H9 (cell line): ENCODE data around the gene TICRR. TPM values are rescaled to one million over a fixed set of nuclear protein-coding genes. Genes with fewer than 3 reads are reported as not detected.

Experiments used
- DNase-seq: peaks from one replicate; pipeline ENCODE4 v3.0.0-alpha.2; 2017
- H2AFZ ChIP-seq: one replicate; pipeline ENCODE4 v1.6.1; 2013; ENCODE audit warnings: mild to moderate bottlenecking, low read length, control low read depth, moderate library complexity
- H2AK5ac ChIP-seq: 2 replicates; pipeline ENCODE4 v1.6.1; 2013; ENCODE audit warnings: low read length, control low read depth, mixed read lengths; ENCODE audit not compliant: insufficient read length
- H2BK120ac ChIP-seq: one replicate; pipeline ENCODE4 v1.6.1; 2013; ENCODE audit warnings: low read depth, mild to moderate bottlenecking, low read length, control low read depth, inconsistent platforms; ENCODE audit not compliant: poor library complexity, severe bottlenecking
- H2BK12ac ChIP-seq: 2 replicates; pipeline ENCODE4 v1.6.1; 2013; ENCODE audit warnings: low read length, control low read depth, mixed read lengths, low read depth; ENCODE audit not compliant: insufficient read length
- H2BK15ac ChIP-seq: 2 replicates; pipeline ENCODE4 v1.6.1; 2013; ENCODE audit warnings: low read depth, low read length, control low read depth
- H2BK20ac ChIP-seq: one replicate; pipeline ENCODE4 v1.6.1; 2013; ENCODE audit warnings: low read depth, mild to moderate bottlenecking, low read length, control low read depth, inconsistent platforms; ENCODE audit not compliant: poor library complexity, severe bottlenecking
- H2BK5ac ChIP-seq: 2 replicates; pipeline ENCODE4 v1.6.1; 2013; ENCODE audit warnings: low read length, control low read depth, mixed read lengths; ENCODE audit not compliant: insufficient read length
- H3K14ac ChIP-seq: 2 replicates; pipeline ENCODE4 v1.6.1; 2013; ENCODE audit warnings: low read length, control low read depth; ENCODE audit not compliant: insufficient read depth
- H3K18ac ChIP-seq: 2 replicates; pipeline ENCODE4 v1.6.1; 2013; ENCODE audit warnings: low read depth, mild to moderate bottlenecking, mixed read lengths, low read length, control low read depth; ENCODE audit not compliant: insufficient read length
- H3K23ac ChIP-seq: 2 replicates; pipeline ENCODE4 v1.6.1; 2013; ENCODE audit warnings: low read length, control low read depth, mixed read lengths, low read depth; ENCODE audit not compliant: insufficient read length
- H3K23me2 ChIP-seq: 2 replicates; pipeline ENCODE4 v1.6.1; 2013; ENCODE audit warnings: low read depth, mild to moderate bottlenecking, mixed read lengths, low read length, control low read depth; ENCODE audit not compliant: insufficient read length, poor library complexity, severe bottlenecking
- H3K27ac ChIP-seq: 2 replicates; pipeline ENCODE4 v1.5.1; 2013; ENCODE audit warnings: low read length, control low read depth, mixed read lengths, low read depth; ENCODE audit not compliant: insufficient read length
- H3K27me3 ChIP-seq: 2 replicates; pipeline ENCODE4 v1.6.1; 2013; ENCODE audit warnings: low read length, control low read depth, inconsistent platforms; ENCODE audit not compliant: insufficient read depth
- H3K4ac ChIP-seq: 2 replicates; pipeline ENCODE4 v1.6.1; 2013; ENCODE audit warnings: low read depth, mild to moderate bottlenecking, control low read depth, inconsistent platforms, low read length, moderate library complexity
- H3K4me1 ChIP-seq: 2 replicates; pipeline ENCODE4 v1.6.1; 2013; ENCODE audit warnings: low read length, control low read depth, inconsistent platforms; ENCODE audit not compliant: insufficient read depth
- H3K4me2 ChIP-seq: 2 replicates; pipeline ENCODE4 v1.6.1; 2013; ENCODE audit warnings: low read length, control low read depth, mixed read lengths; ENCODE audit not compliant: insufficient read length, insufficient read depth
- H3K56ac ChIP-seq: 2 replicates; pipeline ENCODE4 v1.6.1; 2013; ENCODE audit warnings: low read depth, mild to moderate bottlenecking, mixed read lengths, low read length, control low read depth; ENCODE audit not compliant: insufficient read length
- H3K79me1 ChIP-seq: 2 replicates; pipeline ENCODE4 v1.6.1; 2013; ENCODE audit warnings: low read depth, mild to moderate bottlenecking, moderate library complexity, low read length, control low read depth, inconsistent platforms; ENCODE audit not compliant: insufficient read depth, poor library complexity, severe bottlenecking
- H3K79me2 ChIP-seq: 2 replicates; pipeline ENCODE4 v1.6.1; 2013; ENCODE audit warnings: low read length, control low read depth, inconsistent platforms; ENCODE audit not compliant: insufficient read depth
- H3K9ac ChIP-seq: 2 replicates; pipeline ENCODE4 v1.6.1; 2013; ENCODE audit warnings: low read length, control low read depth, mixed read lengths; ENCODE audit not compliant: insufficient read length; ENCODE audit errors: extremely low read depth
- H3K9me3 ChIP-seq: one replicate; pipeline ENCODE4 v1.6.1; 2013; ENCODE audit warnings: low read depth, low read length, inconsistent platforms; ENCODE audit not compliant: control insufficient read depth
- H3T11ph ChIP-seq: one replicate; pipeline ENCODE4 v1.6.1; 2013; ENCODE audit warnings: mild to moderate bottlenecking, low read length, control low read depth, inconsistent platforms
- H4K20me1 ChIP-seq: one replicate; pipeline ENCODE4 v1.6.1; 2013; ENCODE audit not compliant: control insufficient read depth, insufficient read length, insufficient read depth
- H4K5ac ChIP-seq: 2 replicates; pipeline ENCODE4 v1.6.1; 2013; ENCODE audit warnings: low read depth, mild to moderate bottlenecking, mixed read lengths, low read length, control low read depth; ENCODE audit not compliant: insufficient read length
- H4K8ac ChIP-seq: replicated peaks from 2 replicates; pipeline ENCODE4 v1.6.1; 2013; ENCODE audit warnings: low read length, control low read depth, mixed read lengths, low read depth; ENCODE audit not compliant: insufficient read length
- H4K91ac ChIP-seq: 2 replicates; pipeline ENCODE4 v1.6.1; 2013; ENCODE audit warnings: low read depth, mild to moderate bottlenecking, moderate library complexity, mixed read lengths, low read length, control low read depth; ENCODE audit not compliant: insufficient read length
- H3K27ac Mint-ChIP-seq, 3 experiments: 2 replicates in 2 of 3; 3 replicates in 1 of 3; pipeline ENCODE4 v1.8.0; 2020 to 2021; ENCODE audit warnings: mixed read lengths in 3 of 3, mild to moderate bottlenecking in 1 of 3, moderate library complexity in 1 of 3
- H3K27me3 Mint-ChIP-seq: 2 replicates; pipeline ENCODE4 v1.8.0; 2021; ENCODE audit warnings: low read depth, mild to moderate bottlenecking, moderate library complexity, mixed read lengths
- H3K36me3 Mint-ChIP-seq, 3 experiments: 2 replicates in 2 of 3; 3 replicates in 1 of 3; pipeline ENCODE4 v1.8.0; 2020 to 2021; ENCODE audit warnings: low read depth in 3 of 3, mixed read lengths in 3 of 3; ENCODE audit not compliant: insufficient read depth in 1 of 3
- H3K4me1 Mint-ChIP-seq, 2 experiments: 2 replicates each; pipeline ENCODE4 v1.8.0; 2020; ENCODE audit warnings: mixed read lengths in 2 of 2
- H3K4me3 Mint-ChIP-seq, 2 experiments: 2 replicates in 1 of 2; 3 replicates in 1 of 2; pipeline ENCODE4 v1.8.0; 2020 to 2021; ENCODE audit warnings: mild to moderate bottlenecking in 2 of 2, mixed read lengths in 2 of 2, moderate library complexity in 1 of 2
- H3K9me3 Mint-ChIP-seq, 2 experiments: 2 replicates in 1 of 2; 3 replicates in 1 of 2; pipeline ENCODE4 v1.8.0; 2020; ENCODE audit warnings: mild to moderate bottlenecking in 2 of 2, mixed read lengths in 2 of 2, moderate library complexity in 1 of 2
- CTCF ChIP-seq: fragments of 200-600 bp; sonication (generic); conservative IDR thresholded peaks from 3 replicates; pipeline ENCODE4 v1.8.0; 2021; ENCODE audit warnings: antibody characterized with exemption, mild to moderate bottlenecking
- WGBS: extraction: QIAGEN DNeasy Blood & Tissue Kit; methylation state at CpG from one replicate; pipeline ENCODE4 v1.1.7; 2013; ENCODE audit warnings: missing lambda C conversion rate, low lambda C conversion rate, mixed read lengths; ENCODE audit not compliant: insufficient read length; ENCODE audit errors: extremely low coverage; 5-methylcytosine and 5-hydroxymethylcytosine counted together
- total RNA-seq: library from RNA; stranded (reverse); gene quantifications from 2 replicates; pipeline ENCODE4 v1.2.1, GENCODE V29; 2021

Gene TICRR
- total RNA-seq, 1 experiment from 2014 or later: 26.0 TPM

GRCh38 chr15:89649716-89650115 lies 74.4 kb downstream of the TICRR start:
- H3K14ac ChIP-seq: no peak overlapping the region
- H3K79me1 ChIP-seq: no peaks in the 10 kb centered on the region
- no peaks in the 10 kb centered on the region; the same call in 1 of the 2 replicates for H3K79me2 ChIP-seq
- no peak overlapping the region for H2BK5ac ChIP-seq
- no peak overlapping the region for H3K4me2 ChIP-seq
- H2BK12ac ChIP-seq: no peak overlapping the region
- Mint-ChIP-seq H3K9me3 (no peaks in the 10 kb centered on the region), H3K4me3 (no peak overlapping the region), H3K27ac (no peak overlapping the region), H3K4me1 (peaks cover 9 to 13% of the 10 kb centered on the region in 2 experiments), H3K36me3 (peaks cover 18 to 49% (median 40%) of the 10 kb centered on the region in 3 experiments), H3K27me3 (peaks cover 3% of the 10 kb centered on the region; the same call in 1 of the 2 replicates)
- WGBS: no CpG with 5 or more reads among the region's 15 CpGs
- no peak overlapping the region for H2AFZ ChIP-seq
- no peak overlapping the region for H3K18ac ChIP-seq
- H4K5ac ChIP-seq: no peak overlapping the region
- no peak overlapping the region for H3K23ac ChIP-seq
- H3K9ac ChIP-seq: no peak overlapping the region
- no peak overlapping the region for H4K91ac ChIP-seq
- DNase-seq: no peak
- no peak overlapping the region for H2BK20ac ChIP-seq
- H3T11ph ChIP-seq: no peak overlapping the region
- no peak overlapping the region for H2BK120ac ChIP-seq
- no peak for TF ChIP-seq CTCF
- H3K56ac ChIP-seq: no peak overlapping the region
- peaks cover 5% of the 10 kb centered on the region for H3K23me2 ChIP-seq
- no peaks in the 10 kb centered on the region for H4K20me1 ChIP-seq
- H4K8ac ChIP-seq: no peak overlapping the region
- H3K27me3 ChIP-seq: no peaks in the 10 kb centered on the region
- no peak overlapping the region for H2BK15ac ChIP-seq
- no peaks in the 10 kb centered on the region for H3K9me3 ChIP-seq
- no peaks in the 10 kb centered on the region for H3K4me1 ChIP-seq
- H2AK5ac ChIP-seq: no peak overlapping the region
- no peak overlapping the region for H3K4ac ChIP-seq
- H3K27ac ChIP-seq: no peak overlapping the region
